Eye (tissue), 1 donor: ENCODE measurements around the gene CHCT1.

Experiments
- DNase-seq: peaks from one replicate; pipeline ENCODE4 v3.0.0-alpha.2; 2015

The CHCT1 gene

DNA sequence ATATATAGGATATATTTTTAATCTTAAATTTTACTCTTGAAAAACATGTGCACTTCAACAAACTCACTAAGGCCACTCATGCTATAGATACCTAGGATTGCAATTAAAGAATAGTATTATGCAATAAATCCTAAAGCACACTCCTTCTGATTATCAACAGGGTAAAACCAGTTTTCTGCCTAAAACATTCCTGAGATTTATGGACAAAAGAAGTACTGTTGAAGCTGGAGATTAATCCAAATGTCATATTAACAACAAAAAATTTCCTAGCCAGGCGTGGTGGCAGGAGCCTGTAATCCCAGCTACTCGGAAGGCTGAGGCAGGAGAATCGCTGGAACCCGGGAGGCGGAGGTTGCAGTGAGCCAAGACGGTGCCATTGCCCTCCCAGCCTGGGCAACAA is 21.4 kb downstream of the CHCT1 start:
- DNase-seq, result no peak

DNA sequence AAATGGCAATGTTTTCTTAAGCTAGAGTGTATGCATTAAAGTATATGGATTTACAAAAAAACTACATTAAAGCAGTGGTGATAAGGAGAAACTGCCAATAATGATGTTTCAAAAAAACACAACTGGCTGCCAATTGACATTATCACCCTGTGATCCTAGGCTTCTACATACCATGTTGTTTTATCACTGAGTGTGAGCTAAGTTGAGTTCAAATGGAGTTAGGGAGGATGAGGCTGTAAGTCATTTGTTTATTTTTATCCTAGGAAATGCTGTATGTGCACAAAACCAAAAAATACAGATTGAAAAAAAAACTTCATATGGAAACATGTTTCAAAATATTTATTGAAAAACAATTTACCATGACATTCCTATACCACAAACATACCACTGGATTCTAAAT is 22.9 kb downstream of the CHCT1 start:
- DNase-seq, result no peak

DNA sequence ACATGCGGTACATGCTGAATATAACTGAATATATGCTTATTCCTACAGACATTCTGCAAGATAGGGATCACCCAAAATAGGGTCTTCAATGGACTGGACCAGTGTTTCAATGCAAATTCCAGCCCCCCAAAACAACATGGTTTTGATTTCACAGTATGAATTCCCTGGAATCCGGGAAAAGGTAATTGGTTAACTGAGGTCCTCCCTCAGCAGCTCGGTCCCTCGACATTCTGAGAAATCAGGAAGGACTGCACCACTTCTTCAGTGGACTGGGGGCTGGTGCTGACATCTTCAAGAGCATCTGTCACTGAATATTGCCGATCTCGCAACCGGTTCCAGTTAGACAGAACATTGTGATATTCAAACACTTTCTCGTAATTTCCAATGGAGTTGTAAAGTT is 25.1 kb downstream of the CHCT1 start:
- no peak for DNase-seq

DNA sequence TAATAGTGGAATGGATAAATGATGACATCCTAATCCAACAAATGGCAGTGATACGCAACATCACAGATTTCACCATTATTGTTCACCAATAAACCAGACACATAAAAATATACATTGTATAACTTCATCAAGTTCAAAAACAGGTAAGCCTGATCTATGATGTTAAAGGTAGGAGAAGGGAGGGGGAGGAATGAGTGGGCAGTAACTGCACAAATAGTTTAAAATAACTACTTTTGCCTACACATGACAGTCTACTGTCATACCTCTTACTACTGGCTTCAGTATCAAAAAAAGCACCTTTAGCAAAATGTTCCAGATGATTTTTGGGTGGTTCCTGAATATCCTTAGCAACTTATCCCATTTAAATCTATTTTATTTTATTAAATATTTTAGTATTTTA is 28.8 kb downstream of the CHCT1 start:
- DNase-seq, result no peak

DNA sequence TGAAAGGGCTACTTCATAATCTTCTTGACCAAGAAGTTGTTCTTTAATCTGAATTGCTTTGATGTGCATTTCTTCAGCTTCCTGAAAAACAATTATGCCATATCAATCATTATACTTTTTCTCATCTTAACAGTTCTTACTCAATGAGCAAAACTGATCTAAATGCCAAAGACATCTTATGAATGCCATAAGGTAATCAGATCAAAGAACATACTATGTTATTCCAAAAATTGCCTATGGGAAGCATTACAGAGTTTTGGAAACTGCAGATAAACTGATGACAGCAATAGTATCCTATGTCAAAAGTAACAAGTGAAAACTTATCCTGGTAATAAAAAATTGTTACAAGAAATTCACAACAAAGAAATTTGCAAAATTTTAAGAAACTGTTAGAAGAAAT is 29.7 kb downstream of the CHCT1 start:
- no peak for DNase-seq

DNA sequence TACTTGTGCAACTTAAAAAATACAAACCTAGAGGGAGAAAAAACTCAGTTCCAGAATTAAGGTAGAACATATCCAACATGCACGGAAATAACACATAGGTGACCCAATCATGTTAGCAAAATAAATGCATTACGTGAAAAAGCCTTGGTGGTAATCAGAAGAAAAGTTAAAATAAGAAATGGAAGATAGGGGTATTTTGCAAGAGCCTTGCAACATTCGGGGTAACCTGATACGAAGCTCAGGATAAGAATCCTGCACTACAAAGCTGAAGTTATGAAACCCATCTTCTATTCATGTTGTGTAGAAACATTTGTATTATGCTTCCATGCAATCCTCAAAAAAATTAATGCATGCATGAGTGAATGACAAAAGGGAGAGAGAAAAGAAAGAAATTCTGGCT is 33.1 kb downstream of the CHCT1 start:
- DNase-seq, result no peak

DNA sequence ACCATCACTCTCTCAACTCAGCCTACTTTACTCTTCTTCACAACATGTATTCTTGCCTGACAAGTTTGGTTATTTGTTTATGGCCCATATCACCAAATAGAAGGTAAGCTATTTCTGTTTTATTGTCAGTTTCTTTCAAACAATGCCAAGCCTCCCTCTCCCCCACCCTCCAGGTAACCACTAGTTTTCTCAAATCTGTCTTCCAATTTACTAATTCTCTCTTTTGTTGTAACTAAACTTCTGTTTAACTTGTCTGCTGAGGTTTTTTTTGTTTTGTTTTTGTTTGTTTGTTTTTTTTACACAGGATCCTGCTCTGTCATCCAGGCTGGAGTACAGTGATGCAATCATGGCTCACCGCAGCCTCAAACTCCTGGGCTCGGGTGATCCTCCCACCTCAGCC is 34.9 kb downstream of the CHCT1 start:
- DNase-seq, result no peak

DNA sequence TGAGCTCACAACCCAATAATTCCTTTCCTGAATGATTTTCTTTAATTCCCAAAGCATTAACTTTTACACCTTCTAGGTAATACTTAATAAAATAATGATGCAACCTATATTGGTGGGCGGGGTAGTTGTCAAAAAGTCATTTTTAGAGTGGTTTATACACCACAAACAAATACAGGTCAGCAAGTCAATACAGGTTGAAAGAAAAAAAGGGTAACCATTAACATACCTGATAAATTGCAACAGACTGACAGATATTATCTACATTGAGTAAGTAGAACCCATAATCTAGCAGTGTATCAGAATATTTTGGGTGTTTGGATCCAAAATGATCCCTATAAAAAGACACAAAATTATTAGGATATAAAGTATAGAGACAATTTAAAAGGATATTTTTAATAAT is 39.3 kb downstream of the CHCT1 start:
- DNase-seq, result no peak

DNA sequence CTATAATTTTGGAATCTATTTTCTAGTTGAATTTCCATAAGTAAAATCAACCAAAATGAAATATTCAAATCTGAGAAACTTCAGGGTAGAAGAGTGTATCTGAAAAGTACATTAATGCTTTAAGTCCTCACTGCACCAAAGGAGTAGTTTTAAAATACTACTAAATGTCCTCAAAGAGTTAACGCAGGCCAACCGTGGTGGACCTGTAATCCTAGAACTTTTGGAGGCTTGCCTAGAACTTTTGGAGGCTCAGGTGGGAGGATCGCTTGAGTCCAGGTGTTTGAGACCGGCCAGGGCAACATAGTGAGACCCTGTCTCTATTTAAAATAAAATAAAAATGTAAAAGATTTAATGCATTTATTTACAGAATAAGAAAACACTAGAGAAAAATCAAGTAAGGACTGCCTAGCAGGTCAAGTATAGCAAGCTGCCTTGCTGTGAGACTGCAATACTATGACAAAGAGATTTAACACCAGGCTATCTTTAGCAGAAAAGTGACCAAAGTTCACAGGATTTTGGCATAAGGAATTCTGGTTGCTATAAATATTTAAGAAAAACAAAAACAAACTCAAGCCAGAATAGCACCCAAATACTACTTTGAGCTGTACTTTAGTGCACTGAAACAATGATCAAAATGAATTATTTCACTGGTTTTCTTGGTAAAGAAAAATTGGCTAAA is 41.0 kb downstream of the CHCT1 start:
- DNase-seq, result no peak

DNA sequence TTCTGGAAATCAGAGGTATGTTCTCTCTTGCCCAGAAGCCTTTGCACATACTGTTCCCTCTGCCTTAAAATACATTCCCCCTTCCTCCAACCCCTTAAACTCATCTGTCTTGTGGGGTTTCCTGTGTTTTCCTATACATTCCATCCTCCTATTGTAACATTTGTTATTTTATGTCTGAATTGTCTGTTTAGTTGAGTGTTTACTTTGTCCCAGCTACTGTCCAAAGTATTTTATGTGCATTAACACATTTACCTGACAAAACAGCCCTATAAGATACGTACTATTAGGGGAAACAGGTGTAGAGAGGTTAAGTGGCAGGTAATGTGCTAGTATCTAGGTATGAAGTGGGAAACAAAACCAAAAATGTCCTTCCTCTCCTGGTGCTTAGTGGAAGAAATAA is 42.1 kb downstream of the CHCT1 start:
- DNase-seq, result no peak

DNA sequence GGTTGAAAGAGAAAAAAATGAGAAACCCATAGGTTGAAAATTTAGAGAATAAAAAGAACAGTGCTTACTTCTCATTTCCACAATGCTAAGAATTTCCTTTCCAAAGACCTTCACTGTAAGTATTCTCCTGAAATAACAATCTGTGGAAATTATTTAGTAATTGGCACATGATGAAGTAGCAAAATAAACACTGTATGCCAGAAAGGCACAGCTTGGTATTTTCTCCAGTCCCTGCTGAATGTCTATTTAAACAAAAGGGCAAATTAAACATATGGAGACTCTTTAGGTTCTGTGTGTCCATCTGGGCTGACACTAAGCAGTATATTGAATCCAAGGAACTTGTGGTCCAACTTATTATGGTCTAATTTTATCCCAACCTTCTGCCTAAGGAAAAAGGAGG is 46.1 kb downstream of the CHCT1 start:
- no peak for DNase-seq

DNA sequence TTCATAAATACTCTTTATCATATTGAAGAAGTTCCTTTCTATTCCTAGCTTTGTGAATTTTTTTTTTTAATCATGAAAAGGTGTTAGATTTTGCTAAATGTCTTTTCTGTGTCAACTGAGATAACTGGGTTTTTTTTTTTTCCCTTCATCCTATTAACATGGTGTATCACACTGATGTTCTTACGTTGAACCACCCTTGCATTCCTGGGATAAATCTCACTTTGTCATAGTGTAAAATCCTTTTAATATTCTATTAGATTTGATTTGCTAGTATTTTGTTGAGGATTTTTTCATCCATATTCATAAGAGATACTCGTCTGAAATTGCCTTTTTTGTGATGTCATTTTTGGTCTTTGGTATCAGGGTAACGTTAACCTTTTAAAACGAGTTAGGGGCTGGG is 49.2 kb downstream of the CHCT1 start:
- DNase-seq, result no peak

DNA sequence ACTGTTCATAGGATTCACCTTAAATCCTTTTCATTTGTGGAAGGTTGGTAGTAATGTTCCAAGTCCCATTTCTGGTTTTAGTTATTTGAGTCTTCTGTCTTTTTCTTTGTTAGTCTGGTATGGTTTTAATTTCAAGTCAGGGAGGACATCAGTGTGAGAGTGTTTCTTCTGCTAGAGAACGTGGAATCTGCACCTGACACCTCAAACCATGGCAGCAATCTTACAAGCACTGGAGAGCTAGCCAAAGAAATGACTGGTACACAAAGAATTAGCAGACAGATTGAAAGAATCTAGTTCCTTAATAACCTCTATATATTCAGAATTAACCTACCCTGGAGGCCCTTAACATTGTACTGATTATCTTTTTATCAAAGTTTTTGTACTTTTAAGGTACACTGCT is 50.2 kb downstream of the CHCT1 start:
- no peak for DNase-seq

DNA sequence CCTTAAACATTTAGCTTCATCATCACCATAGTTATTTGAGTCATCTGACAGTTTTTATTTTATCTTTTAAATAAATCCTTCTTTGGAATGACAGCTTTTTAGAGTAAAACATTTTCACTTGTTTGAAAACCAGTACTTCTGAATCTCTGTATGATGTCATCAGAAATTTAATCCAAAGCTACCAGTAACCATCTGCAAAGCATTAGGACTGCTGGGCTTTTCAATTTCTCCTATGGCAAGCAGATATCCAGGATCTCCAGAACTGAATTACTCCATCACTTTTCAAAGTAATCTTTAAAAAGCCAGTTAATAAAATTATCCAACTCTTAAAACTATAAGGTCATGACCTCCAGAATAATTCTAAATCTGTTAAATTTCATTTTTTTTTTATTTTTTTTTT is 51.5 kb downstream of the CHCT1 start:
- DNase-seq, result no peak
